HG03565 (cell line): ENCODE results near the gene NEDD8.

ENCODE experiments used
- ATAC-seq: cut with Tn5 transposase; IDR thresholded peaks from one replicate; pipeline ENCODE4 v1.9.1; 2021; ENCODE audit warnings: mild to moderate bottlenecking, moderate library complexity; ENCODE audit not compliant: unreplicated experiment

Gene NEDD8

DNA sequence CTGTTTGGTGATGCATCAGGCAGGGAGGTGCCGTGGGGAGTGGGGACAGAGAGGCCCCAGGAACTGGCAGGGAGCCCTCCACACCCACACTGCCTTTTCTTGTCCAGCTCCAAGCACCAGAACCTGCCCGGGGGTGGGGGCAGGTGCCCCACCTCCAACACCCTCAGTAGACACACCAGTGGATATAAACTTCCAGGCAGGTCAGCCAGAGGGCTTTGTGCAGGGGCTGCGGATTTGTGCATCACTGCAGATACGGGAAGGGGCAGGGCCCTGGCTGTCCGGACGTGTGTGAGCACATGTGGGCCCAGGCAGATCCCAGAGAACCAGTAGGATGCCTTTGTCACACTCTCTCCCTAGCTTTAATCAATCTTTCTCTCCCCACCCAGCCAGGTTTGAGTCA is 32.1 kb upstream of the NEDD8 start:
- no peak for ATAC-seq

DNA sequence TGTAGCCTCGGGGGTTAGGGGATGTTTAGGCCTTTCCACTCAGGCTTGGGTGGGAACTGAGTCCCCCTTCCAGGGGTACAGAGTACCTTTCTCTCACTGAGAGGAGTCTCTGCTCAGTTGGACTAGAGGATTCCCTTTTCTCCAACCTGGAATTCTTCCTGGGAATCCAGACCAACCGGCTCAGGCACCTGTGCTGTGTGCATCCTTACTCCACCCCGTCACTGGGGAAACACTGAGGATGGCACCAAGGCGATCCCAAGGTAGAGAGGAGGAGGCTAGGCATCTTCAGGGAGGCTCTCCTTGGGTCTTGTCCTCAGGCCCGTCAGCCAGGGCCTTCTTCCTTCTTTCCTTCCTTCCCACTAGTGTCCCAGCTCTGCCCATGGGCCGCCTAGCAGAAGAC is 31.7 kb upstream of the NEDD8 start:
- ATAC-seq: no peak

DNA sequence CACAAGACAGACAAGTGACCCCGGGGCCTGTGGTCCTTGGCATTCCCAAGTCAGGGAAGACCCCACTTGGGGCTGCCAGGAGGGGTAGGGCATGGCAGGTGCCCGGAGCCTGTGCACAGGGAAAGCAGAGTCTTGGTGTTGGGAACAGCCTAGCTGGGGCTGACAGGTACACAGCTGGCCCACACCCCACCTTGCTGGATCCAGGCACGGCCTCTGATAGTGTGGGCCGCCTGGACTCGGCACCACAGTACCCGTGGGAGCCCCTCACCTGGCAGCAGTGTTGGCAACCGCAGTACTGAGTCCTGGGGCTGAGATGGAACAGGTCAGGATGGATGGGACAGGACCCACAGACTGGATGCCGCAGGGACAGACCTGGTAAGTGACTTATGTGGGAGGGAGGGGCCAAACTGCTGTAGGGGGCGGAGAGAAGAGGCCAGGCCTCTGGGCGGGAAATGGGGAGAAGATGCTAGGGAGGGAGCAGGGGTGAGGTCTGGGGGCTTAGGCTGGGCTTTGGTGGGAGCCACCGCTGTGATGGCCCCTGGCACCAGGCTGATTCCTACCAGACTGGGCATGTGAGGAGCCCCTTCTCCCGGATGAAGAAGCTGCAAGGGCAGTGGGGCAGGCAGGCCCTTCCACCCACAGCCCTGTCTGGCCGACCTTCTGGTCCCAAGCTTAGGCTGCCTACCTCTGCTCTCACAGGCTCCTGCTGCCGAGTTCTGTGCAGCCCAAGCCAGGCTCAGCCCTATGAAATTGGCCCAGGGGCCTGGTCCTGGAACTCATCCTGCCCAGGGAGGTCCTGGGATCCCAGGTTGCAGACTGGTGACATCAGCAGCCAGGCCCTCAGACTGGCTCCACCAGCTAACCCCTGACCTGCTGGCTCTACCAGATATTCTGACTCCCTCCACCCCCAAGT is 30.9 kb upstream of the NEDD8 start, which contains the start of gene TGM1:
Gene TGM1, minus strand, starts transcription at position 357 of the 913 bp plus-strand sequence. CDS start 825 bp downstream, outside the sequence.
- no peak for ATAC-seq

- ATAC-seq: no peak
These were observed 29.8 kb upstream of the NEDD8 start for GRCh38 chr14:24261969-24262327.

GRCh38 chr14:24261256-24261968 is 29.2 kb upstream of the NEDD8 start:
- no peak for ATAC-seq

GRCh38 chr14:24260780-24261157 is 28.6 kb upstream of the NEDD8 start:
- no peak for ATAC-seq

DNA sequence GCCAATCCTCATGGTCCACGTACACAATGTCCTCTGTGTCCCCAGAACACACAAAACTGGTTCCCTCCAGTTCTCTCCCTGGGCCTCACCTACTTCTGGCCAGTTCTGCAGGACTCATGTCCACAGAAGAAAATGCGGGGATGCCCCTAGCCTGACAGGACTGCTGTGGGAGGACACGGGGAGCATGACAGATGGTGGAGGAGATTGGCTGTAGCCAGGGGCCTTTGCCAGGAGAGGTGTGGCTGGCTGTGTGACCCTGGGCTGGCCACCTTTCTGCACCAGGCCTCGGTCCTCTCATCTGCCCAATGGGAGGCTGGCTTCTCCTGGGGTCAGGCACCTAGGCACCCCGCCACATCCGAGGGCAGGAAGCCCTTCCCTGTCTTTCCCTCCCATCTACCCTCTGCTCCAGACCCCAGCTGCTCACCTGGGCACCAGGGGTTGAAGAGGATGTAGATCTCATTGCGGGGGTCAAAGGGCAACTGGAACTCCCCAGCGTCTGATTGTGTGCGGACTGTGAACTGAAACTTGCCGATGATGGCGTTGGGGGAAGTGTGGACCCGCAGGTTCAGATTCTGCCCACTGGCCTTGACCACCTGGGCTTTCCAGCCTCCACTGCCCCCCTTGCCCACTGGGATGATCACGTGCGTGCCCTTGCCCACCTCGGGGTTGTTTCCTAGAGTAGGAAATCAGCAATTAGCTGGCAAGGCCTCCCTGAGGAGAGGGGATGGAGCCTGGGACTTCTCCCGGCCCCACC is 28.0 kb upstream of the NEDD8 start:
- ATAC-seq: no peak

GRCh38 chr14:24259282-24260025 is 27.3 kb upstream of the NEDD8 start:
- ATAC-seq: no peak

DNA sequence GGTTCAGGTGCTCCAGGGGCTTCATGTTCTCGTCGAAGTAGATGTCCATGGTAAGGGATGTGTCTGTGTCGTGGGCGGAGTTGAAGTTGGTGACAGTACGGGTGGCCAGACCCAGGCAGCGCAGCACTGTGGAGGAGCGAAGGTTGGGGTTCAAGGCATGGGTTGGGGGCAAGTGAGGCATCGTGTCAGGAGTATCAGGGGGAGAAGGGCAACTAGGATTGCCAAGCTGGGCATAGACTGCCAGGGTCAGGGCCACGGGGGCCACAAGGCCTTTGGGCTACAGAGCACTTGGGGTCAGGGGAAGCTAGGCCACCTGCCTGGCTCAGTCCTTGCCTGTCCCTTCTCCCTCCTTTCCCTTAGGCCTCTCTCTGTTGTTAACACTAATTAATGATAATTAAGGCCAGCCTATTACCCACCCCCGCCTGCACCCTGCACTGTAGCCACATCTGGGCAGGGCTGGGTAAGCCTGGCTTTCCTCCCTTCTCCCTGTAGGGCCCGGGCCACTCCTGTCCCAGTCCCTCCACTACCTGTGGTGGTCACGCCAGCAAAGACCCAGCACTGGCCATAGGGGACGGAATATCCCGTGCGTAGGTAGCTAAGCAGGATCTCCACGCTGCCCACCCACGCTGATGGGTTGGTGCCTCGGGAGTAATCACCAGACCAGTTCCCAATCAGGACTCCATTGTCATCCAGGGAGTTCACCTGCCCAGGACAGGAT is 26.5 kb upstream of the NEDD8 start:
- ATAC-seq: no peak

GRCh38 chr14:24258119-24258518 is 26.0 kb upstream of the NEDD8 start:
- no peak for ATAC-seq

DNA sequence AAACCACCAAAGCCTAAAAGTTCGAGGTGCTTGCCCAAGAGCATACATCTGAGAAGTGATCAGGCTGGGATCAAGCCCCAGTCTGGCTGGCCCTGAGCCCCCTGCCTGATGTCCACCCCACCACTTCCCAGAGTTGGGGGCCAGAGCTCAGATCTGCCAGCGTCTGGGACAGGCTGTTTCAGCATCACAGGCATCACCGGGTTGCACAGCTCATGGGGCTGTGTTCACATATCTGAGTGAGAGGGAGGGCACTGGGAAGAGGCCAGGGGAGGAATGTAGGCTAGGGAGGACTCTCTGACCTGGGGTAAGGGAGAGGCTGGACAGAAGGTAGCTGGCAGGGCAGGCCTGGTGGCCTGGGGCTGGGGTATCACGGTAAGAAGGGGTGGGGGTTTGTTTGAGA is 24.8 kb upstream of the NEDD8 start:
- ATAC-seq: no peak

- ATAC-seq: no peak
These were observed 24.0 kb upstream of the NEDD8 start for GRCh38 chr14:24255931-24256711.

DNA sequence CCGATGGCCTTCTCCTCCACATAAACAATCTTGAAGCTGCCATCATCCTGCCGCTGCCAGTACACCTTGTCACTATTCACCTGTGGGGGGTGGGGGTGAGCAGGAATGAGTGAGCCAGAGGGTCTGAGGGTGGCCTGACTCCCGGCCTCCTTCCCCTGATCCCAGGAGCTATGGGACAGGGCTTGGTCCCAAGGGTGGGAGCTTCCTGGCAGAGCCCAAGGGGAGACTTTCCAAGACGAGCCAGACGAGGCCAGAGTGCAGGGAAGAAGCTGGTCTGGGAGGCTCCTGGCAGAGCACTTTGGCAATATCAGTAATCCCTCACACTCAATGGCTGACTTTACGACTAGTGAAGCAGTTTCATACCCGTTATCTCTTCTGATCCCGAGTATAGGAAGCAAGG is 23.3 kb upstream of the NEDD8 start:
- no peak for ATAC-seq

- ATAC-seq: no peak
These were observed 22.6 kb upstream of the NEDD8 start for GRCh38 chr14:24254630-24255392.

- ATAC-seq: no peak
These were observed 21.8 kb upstream of the NEDD8 start for GRCh38 chr14:24253936-24254335.

GRCh38 chr14:24252289-24253124 is 20.3 kb upstream of the NEDD8 start:
- no peak for ATAC-seq

GRCh38 chr14:24251880-24252288 is 19.7 kb upstream of the NEDD8 start:
- ATAC-seq: no peak

DNA sequence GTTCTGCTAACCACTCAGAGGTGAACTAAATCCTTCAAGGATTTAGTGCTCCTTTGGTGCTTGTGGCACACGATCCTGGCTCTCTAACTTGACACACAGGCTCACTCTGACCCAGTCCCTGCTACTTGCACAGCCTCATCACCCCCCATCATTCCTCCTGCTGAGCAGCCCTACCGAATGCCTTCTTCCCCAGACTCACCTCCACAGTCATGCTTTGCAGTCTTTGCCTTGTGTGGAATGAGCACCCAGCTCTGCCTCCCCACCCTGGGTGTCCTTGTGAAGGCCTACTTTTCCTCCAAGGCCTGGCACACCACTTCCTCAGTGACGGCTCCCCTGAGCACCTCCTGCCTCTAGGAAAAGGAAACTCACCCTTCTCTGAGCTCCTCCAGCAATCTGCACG is 18.2 kb upstream of the NEDD8 start:
- ATAC-seq: no peak
